Erythroblast (primary cell): ENCODE data around the gene FN3K.

Experiments used
- DNase-seq, 2 experiments: peaks; one replicate each; lab custom pipeline; 2025; lab: John Stamatoyannopoulos, UW
- GATA1 ChIP-seq: IDR thresholded peaks from 2 replicates; pipeline ENCODE4 v1.6.1; 2011; ENCODE audit warnings: low read depth, mild to moderate bottlenecking, control low read depth, low read length, moderate library complexity
- POLR2A ChIP-seq: IDR thresholded peaks from 2 replicates; pipeline ENCODE4 v1.6.1; 2011; ENCODE audit warnings: mild to moderate bottlenecking, low read length

FN3K gene

GRCh38 chr17:82793974-82794630 is 58.7 kb downstream of the FN3K start:
- no peak for TF ChIP-seq GATA1
- TF ChIP-seq POLR2A: no peak
- no peak for DNase-seq

GRCh38 chr17:82794781-82795482 is 59.5 kb downstream of the FN3K start:
- no peak for DNase-seq
- TF ChIP-seq GATA1 (no peak), POLR2A (no peak)

GRCh38 chr17:82795615-82796014 is 60.2 kb downstream of the FN3K start:
- DNase-seq: no peak
- TF ChIP-seq GATA1 (no peak), POLR2A (no peak)

- no peak for DNase-seq
- TF ChIP-seq GATA1 (no peak), POLR2A (no peak)
These were observed 61.6 kb downstream of the FN3K start for GRCh38 chr17:82797061-82797460.

GRCh38 chr17:82798752-82799151 is 63.3 kb downstream of the FN3K start:
- DNase-seq: no peak
- TF ChIP-seq POLR2A: no peak
- TF ChIP-seq GATA1: no peak

GRCh38 chr17:82799591-82799990 is 64.2 kb downstream of the FN3K start:
- TF ChIP-seq GATA1 (no peak), POLR2A (no peak)
- no peak for DNase-seq
